TTC549 (cell line): ENCODE data around the gene CST1.

ENCODE experiments used
- FAIRE-seq: peaks from 2 replicates; lab custom pipeline; 2012; peaks lifted over from hg19 to GRCh38; lab: Jason Lieb, UNC

Gene CST1

GRCh38 chr20:23702021-23702420, 48.7 kb downstream of the CST1 start:
- no peak for FAIRE-seq

- no peak for FAIRE-seq
Observed at GRCh38 chr20:23700931-23701330, 49.8 kb downstream of the CST1 start.

GRCh38 chr20:23697947-23698346, 52.8 kb downstream of the CST1 start:
- FAIRE-seq = no peak
